Sigmoid colon (tissue), 7 donors: ENCODE results near the gene MMP27. TPM values are rescaled to one million over a fixed set of nuclear protein-coding genes. Genes with fewer than 3 reads are reported as not detected.

Experiments used
- DNase-seq: peaks from one replicate; pipeline ENCODE4 v3.0.0-alpha.2; 2019
- H3K27ac ChIP-seq, 4 donors: fragments of 200-600 bp; sonication (generic); one replicate each; pipeline ENCODE4 v1.5.1; 2016 to 2019; ENCODE audit warnings: mild to moderate bottlenecking in 1 of 4
- H3K27me3 ChIP-seq, 3 donors: fragments of 200-600 bp; sonication (generic); one replicate each; pipeline ENCODE4 v1.5.1; 2019; ENCODE audit warnings: mild to moderate bottlenecking in 1 of 3
- H3K36me3 ChIP-seq, 4 donors: fragments of 200-600 bp; sonication (generic); one replicate each; pipeline ENCODE4 v1.5.1; 2016 to 2019
- H3K4me1 ChIP-seq, 4 donors: fragments of 200-600 bp; sonication (generic); one replicate each; pipeline ENCODE4 v1.5.1; 2017 to 2019
- H3K4me3 ChIP-seq, 4 donors: fragments of 200-600 bp; sonication (generic); one replicate each; pipeline ENCODE4 v1.5.1; 2017 to 2019; ENCODE audit warnings: mild to moderate bottlenecking in 2 of 4, moderate library complexity in 1 of 4
- H3K9me3 ChIP-seq, 4 donors: fragments of 200-600 bp in 3 of 4; sonication (generic) in 3 of 4; one replicate each; pipeline versions ENCODE4 v1.5.1 to v1.6.1; 2013 to 2019
- EP300 ChIP-seq, 4 donors: sonication (generic); formaldehyde crosslinking; IDR thresholded peaks; one replicate each; pipeline ENCODE4 v1.6.1; 2017; ENCODE audit warnings: antibody characterized with exemption in 4 of 4
- POLR2A ChIP-seq, 2 donors: fragments of 450-650 bp; IDR thresholded peaks; one replicate each; pipeline ENCODE4 v1.6.1; 2016; ENCODE audit warnings: antibody characterized with exemption in 2 of 2, mild to moderate bottlenecking in 2 of 2, moderate library complexity in 2 of 2
- POLR2AphosphoS5 ChIP-seq, 4 donors: sonication (generic); formaldehyde crosslinking; IDR thresholded peaks; one replicate each; pipeline ENCODE4 v1.6.1; 2017; ENCODE audit warnings: antibody characterized with exemption in 4 of 4
- WGBS, 2 donors: extraction: QIAGEN DNeasy Blood & Tissue Kit; methylation state at CpG; one replicate each; pipeline ENCODE4 v1.1.7; 2013; 5-methylcytosine and 5-hydroxymethylcytosine counted together
- intact Hi-C: fragments of 100-400 bp; cut with DNase I; formaldehyde crosslinking; loops from one replicate; pipeline ENCODE4 v1.15.1; 2023
- polyA plus RNA-seq, 3 donors: library from polyadenylated mRNA; stranded (reverse); fragments of 200-250 nt; gene quantifications; one replicate each; pipeline ENCODE4 v1.2.3, GENCODE V29; 2013
- total RNA-seq, 4 donors: library from RNA; depleted of rRNA; stranded (reverse); fragments of >200 nt; gene quantifications; one replicate each; pipeline ENCODE4 v1.1.0, GENCODE V29; 2016
- TF ChIP-seq, protein P1 (sequence below), 4 experiments: fragments of 450-650 bp in 3 of 4; fragments of 200-600 bp in 1 of 4; IDR thresholded peaks; one replicate each; pipeline ENCODE4 v1.5.1; 2016 to 2019; ENCODE audit warnings: antibody characterized with exemption in 4 of 4, mild to moderate bottlenecking in 3 of 4, moderate library complexity in 2 of 4
- donor health status: healthy with polysubstance abuse.
- donor health status: Bipolar disorder and iron deficiency.
- donor health status: healthy.

The MMP27 gene
- total and polyA plus RNA-seq, 7 donors = not detected

DNA sequence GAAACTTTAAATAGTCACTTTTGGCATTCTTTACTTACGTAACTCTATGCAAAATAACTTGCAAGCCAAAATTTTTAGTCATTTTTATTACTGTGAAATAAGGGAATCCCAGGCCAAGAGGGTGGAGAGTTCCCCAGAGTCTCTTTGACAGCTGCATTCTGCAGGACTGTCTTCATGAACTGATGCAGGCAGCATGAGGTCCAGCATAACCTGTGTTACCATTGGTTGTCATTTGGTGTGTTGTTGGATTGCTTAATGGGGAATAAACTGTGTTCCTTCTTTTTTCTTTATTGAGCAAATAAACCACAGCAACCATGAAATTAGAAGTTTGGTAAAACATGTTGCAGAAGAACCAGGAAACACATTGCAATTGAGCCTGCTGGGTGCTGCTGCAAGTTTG, 24.6 kb downstream of the MMP27 start:
- DNase-seq = peak; percentile 82
- intact Hi-C loops = no loop called here
- Histone ChIP-seq H3K4me1 (peaks cover 0 to 9% (median 0%) of the 10 kb centered on the region in 4 donors), H3K36me3 (no peaks in the 10 kb centered on the region), H3K9me3 (no peaks in the 10 kb centered on the region), H3K27ac (no peak overlapping the region), H3K27me3 (no peaks in the 10 kb centered on the region), H3K4me3 (no peak overlapping the region)
- no peak for TF ChIP-seq POLR2A (IDR thresholded peaks at IDR 0.05)
- TF ChIP-seq, protein P1, sequence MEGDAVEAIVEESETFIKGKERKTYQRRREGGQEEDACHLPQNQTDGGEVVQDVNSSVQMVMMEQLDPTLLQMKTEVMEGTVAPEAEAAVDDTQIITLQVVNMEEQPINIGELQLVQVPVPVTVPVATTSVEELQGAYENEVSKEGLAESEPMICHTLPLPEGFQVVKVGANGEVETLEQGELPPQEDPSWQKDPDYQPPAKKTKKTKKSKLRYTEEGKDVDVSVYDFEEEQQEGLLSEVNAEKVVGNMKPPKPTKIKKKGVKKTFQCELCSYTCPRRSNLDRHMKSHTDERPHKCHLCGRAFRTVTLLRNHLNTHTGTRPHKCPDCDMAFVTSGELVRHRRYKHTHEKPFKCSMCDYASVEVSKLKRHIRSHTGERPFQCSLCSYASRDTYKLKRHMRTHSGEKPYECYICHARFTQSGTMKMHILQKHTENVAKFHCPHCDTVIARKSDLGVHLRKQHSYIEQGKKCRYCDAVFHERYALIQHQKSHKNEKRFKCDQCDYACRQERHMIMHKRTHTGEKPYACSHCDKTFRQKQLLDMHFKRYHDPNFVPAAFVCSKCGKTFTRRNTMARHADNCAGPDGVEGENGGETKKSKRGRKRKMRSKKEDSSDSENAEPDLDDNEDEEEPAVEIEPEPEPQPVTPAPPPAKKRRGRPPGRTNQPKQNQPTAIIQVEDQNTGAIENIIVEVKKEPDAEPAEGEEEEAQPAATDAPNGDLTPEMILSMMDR (IDR thresholded peaks at IDR 0.05) = no peak
- peak in 2 of 4 donors; percentile 8 to 31 for TF ChIP-seq POLR2AphosphoS5 (IDR thresholded peaks at IDR 0.05)
- no peak for TF ChIP-seq EP300 (IDR thresholded peaks at IDR 0.05)
- WGBS, 2 donors = 58 to 75% methylated on average over 1 of the region's 1 CpG

DNA sequence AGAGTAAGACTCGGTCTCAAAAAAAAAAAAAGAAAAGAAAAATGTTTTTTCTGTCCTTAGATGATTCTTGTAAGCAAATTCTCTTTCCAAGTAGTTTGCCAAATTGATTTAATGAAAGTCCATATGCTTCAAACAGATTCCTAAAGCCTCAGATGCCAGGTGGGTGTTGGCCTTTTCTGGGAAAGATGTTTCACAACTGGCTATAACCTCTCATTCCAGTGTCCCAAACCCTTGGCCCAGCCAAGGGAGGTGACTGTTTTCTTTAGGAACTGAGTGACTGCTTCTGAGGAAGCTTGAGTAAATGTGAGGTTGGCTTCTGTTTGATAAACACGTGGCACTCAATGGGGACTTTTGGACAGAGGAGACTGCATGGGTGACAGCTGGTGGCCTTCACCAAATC, 27.5 kb downstream of the MMP27 start:
- peaks cover 0 to 9% (median 0%) of the 10 kb centered on the region in 4 donors for H3K4me1 ChIP-seq
- 80 to 82% methylated on average over 2 of the region's 2 CpGs for WGBS, 2 donors
- TF ChIP-seq EP300 (IDR thresholded peaks at IDR 0.05) (no peak), POLR2AphosphoS5 (IDR thresholded peaks at IDR 0.05) (no peak), POLR2A (IDR thresholded peaks at IDR 0.05) (no peak)
- TF ChIP-seq, protein P1 (IDR thresholded peaks at IDR 0.05) = no peak
- H3K27me3 ChIP-seq = no peaks in the 10 kb centered on the region
- intact Hi-C loops = no loop called here
- no peak overlapping the region for H3K27ac ChIP-seq
- no peak for DNase-seq
- no peaks in the 10 kb centered on the region for H3K9me3 ChIP-seq
- H3K4me3 ChIP-seq = no peak overlapping the region
- H3K36me3 ChIP-seq = no peaks in the 10 kb centered on the region

DNA sequence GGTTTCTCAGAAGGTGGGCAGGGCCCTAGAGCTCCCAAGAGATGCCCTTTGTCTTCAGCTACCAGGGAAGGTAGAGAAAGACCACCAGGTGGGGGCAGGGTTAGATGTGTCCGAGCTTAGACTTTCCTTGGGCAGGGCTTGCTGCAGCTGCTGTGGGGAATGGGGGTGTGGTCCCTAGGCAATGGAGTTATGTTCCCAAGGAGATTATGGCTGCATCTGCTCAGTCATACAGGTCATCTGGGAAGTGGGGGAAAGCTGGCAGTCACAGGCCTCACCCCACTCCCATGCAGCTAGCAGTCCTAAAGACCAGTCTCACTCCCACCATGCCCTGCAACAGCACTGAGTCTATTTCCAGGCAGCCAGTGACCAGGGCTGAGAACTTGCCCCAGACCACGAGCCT, 29.5 kb downstream of the MMP27 start:
- WGBS, 2 donors = 82 to 83% methylated on average over 2 of the region's 2 CpGs
- Histone ChIP-seq H3K27ac (no peak overlapping the region), H3K36me3 (no peaks in the 10 kb centered on the region), H3K27me3 (no peaks in the 10 kb centered on the region), H3K4me1 (peaks cover 0 to 7% (median 0%) of the 10 kb centered on the region in 4 donors), H3K9me3 (no peaks in the 10 kb centered on the region), H3K4me3 (no peak overlapping the region)
- DNase-seq = no peak
- intact Hi-C loops = no loop called here
- TF ChIP-seq EP300 (IDR thresholded peaks at IDR 0.05) = no peak

DNA sequence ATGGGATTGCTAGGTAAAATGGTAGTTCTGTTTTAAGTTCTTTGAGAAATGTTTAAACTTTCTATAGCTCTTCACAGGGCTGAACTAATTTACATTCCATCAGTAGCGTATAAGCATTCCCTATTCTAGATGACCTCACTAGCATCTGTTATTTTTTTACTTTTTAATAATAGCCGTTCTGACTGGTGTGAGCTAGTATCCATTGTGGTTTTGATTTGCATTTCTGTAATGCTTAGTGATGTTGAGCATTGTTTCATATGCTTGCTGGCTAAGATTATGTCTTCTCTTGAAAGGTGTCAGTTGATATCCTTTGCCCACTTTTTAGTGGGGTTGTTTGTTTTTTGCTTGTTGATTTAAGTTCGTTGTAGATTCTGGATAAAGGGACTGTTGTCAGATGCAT, 35.9 kb downstream of the MMP27 start:
- WGBS, 2 donors = 63 to 69% methylated on average over 3 of the region's 3 CpGs
- no peak for TF ChIP-seq EP300 (IDR thresholded peaks at IDR 0.05)
- TF ChIP-seq POLR2A (IDR thresholded peaks at IDR 0.05) = no peak
- TF ChIP-seq, protein P1 (IDR thresholded peaks at IDR 0.05) = no peak
- no peak for TF ChIP-seq POLR2AphosphoS5 (IDR thresholded peaks at IDR 0.05)
- intact Hi-C loops = loop anchor here (5.0 kb wide), 3 partner anchors 177 to 382 kb away; no protein-coding TSS in a partner anchor

DNA sequence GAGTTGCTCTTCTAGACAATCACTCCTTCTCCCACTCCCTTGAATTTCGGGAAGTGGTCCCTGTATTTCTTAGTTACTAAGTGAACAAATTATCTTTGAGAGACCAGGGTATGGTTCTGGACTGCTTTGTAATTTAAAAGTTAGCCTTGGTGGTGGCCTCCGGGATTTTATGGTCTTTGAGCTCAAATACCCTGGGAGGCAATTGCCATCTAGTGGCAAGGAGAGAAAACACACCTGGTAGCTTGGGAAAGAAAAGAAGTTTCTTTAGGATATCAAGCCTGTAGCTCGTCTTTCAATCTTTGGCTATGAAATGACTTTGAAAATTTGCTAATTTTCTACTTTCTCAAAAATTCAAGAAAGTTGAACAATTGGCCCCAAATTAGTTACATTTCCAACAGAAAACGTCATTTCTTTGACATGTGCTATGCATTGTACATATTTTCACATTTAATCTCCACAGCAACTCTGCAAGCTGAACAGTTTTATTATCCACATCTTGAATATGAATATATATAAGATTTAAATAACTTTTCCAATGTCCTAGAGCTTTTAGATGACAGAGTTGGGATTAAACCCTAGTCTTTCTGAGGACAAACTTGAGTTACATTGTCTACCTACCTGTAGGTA, 39.1 kb downstream of the MMP27 start:
- H3K4me1 ChIP-seq = peaks cover 0 to 7% (median 3%) of the 10 kb centered on the region in 4 donors
- H3K9me3 ChIP-seq = no peaks in the 10 kb centered on the region
- H3K27me3 ChIP-seq = no peaks in the 10 kb centered on the region
- no peak for DNase-seq
- H3K36me3 ChIP-seq = no peaks in the 10 kb centered on the region
- no peak overlapping the region for H3K27ac ChIP-seq
- no peak for TF ChIP-seq EP300 (IDR thresholded peaks at IDR 0.05)
- TF ChIP-seq POLR2AphosphoS5 (IDR thresholded peaks at IDR 0.05) = no peak
- TF ChIP-seq, protein P1 (IDR thresholded peaks at IDR 0.05) = peak; percentile 60 to 77 (median 70)
- no peak for TF ChIP-seq POLR2A (IDR thresholded peaks at IDR 0.05)
- 3 to 14% methylated on average over 4 of the region's 4 CpGs for WGBS, 2 donors
- intact Hi-C loops = loop anchor here (5.0 kb wide), 3 partner anchors 174 to 379 kb away; no protein-coding TSS in a partner anchor
- no peak overlapping the region for H3K4me3 ChIP-seq

More for the DNA sequence above, 35.9 kb downstream of the MMP27 start:
- Histone ChIP-seq H3K27me3 (no peaks in the 10 kb centered on the region), H3K36me3 (no peaks in the 10 kb centered on the region), H3K4me3 (no peak overlapping the region), H3K9me3 (no peaks in the 10 kb centered on the region), H3K4me1 (peaks cover 0 to 7% (median 3%) of the 10 kb centered on the region in 4 donors), H3K27ac (no peak overlapping the region)
- no peak for DNase-seq
